T follicular helper cell (primary cell): Measurements from ENCODE around the gene BLZF1.
"Not testable (repeated sequence)": the region's sequence is repeated elsewhere in the genome, so short reads cannot be mapped to it uniquely, and the experiment has no call there.

Experiments used
- DNase-seq: peaks from one replicate; pipeline ENCODE4 v3.0.0-alpha.2; 2020; ENCODE audit warnings: low read depth

Gene BLZF1

GRCh38 chr1:169360415-169360814, 7.6 kb upstream of the BLZF1 start:
- DNase-seq: no peak

- DNase-seq: no peak
These were observed 6.7 kb upstream of the BLZF1 start for GRCh38 chr1:169361281-169361680.

GRCh38 chr1:169363046-169363730, 4.8 kb upstream of the BLZF1 start:
- no peak for DNase-seq

- DNase-seq: no peak
These were observed 3.0 kb upstream of the BLZF1 start for GRCh38 chr1:169364948-169365347.

- DNase-seq: no peak
These were observed 804 bp upstream of the BLZF1 start for GRCh38 chr1:169367096-169367685.

- DNase-seq: no peak
These were observed 393 bp downstream of the BLZF1 start for GRCh38 chr1:169368406-169368769.

- no peak for DNase-seq
These were observed 3.4 kb downstream of the BLZF1 start for GRCh38 chr1:169371404-169371803.

- no peak for DNase-seq
These were observed 13.2 kb downstream of the BLZF1 start for GRCh38 chr1:169381162-169381561.

GRCh38 chr1:169383449-169383848, 15.5 kb downstream of the BLZF1 start:
- no peak for DNase-seq

- no peak for DNase-seq
These were observed 19.4 kb downstream of the BLZF1 start for GRCh38 chr1:169387399-169387798.

GRCh38 chr1:169390303-169390702, 22.3 kb downstream of the BLZF1 start:
- DNase-seq: no peak

- no peak for DNase-seq
These were observed 24.4 kb downstream of the BLZF1 start for GRCh38 chr1:169392406-169392805.

- DNase-seq: no peak
These were observed 28.0 kb downstream of the BLZF1 start for GRCh38 chr1:169395955-169396354.

GRCh38 chr1:169402578-169402977, 34.6 kb downstream of the BLZF1 start:
- DNase-seq: not testable (repeated sequence)

- DNase-seq: not testable (repeated sequence)
These were observed 40.3 kb downstream of the BLZF1 start for GRCh38 chr1:169408340-169408739.

GRCh38 chr1:169414952-169415351, 47.0 kb downstream of the BLZF1 start:
- no peak for DNase-seq

GRCh38 chr1:169421309-169421708, 53.3 kb downstream of the BLZF1 start:
- no peak for DNase-seq

- no peak for DNase-seq
These were observed 58.2 kb downstream of the BLZF1 start for GRCh38 chr1:169426174-169426705.

GRCh38 chr1:169427081-169427641, 59.2 kb downstream of the BLZF1 start, which contains the start of gene CCDC181:
Gene CCDC181 (minus strand): TSS chr1:169427474. CDS start chr1:169424927, 2,547 bp downstream.
- peak; percentile 2 for DNase-seq
